MM.1S (cell line): ENCODE measurements around the gene LRTM2.

Source experiments
- EZH2 ChIP-seq: fragments of 300-600 bp; sonication (generic); optimal IDR thresholded peaks from 2 replicates; pipeline ENCODE3; 2017; ENCODE audit warnings: low read depth, mild to moderate bottlenecking, antibody characterized with exemption, low read length, mixed read lengths
- EZH2phosphoT487 ChIP-seq: fragments of 300-600 bp; sonication (generic); IDR thresholded peaks from 2 replicates; pipeline ENCODE4 v1.6.1; 2018; ENCODE audit warnings: antibody characterized with exemption, low read length
- TF ChIP-seq, protein P1 (sequence below): fragments of 300-600 bp; sonication (generic); IDR thresholded peaks from 2 replicates; pipeline ENCODE4 v1.5.1; 2016; ENCODE audit warnings: antibody characterized with exemption, low read length, mixed read lengths

DNA sequence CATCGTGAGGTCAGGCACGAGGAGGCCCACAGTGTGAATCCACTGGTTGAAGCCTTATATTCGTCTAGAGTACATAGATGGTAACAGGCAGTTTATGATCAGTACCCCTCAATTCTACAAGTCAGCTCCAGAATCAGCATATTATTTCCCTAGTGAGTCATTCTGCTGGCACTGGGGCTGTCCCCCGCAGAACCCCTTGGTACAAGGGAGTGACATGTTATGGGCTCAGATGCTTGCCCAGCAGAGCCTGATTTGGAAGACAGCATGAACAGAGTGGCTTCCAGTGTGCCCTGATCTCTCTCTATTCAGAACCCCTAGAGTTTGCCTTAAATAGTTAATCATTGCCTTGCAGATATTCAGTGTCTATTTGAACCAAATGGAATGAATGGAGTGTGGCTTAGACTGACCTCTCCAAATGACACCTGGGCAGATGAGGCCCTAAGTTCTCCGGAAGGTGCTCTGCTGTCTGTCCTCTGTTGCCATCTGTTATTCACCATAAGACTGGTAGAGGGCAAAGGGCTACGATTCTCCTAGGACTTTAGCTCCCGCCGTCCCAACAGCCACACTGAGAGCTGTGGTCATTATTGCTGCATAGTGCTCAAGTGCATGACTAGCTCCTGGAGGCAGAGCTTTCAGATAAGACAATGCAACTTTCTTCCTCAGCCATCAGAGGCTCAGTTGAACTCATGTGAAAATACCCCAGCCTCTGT, 57.0 kb downstream of the LRTM2 start:
- TF ChIP-seq, protein P1, sequence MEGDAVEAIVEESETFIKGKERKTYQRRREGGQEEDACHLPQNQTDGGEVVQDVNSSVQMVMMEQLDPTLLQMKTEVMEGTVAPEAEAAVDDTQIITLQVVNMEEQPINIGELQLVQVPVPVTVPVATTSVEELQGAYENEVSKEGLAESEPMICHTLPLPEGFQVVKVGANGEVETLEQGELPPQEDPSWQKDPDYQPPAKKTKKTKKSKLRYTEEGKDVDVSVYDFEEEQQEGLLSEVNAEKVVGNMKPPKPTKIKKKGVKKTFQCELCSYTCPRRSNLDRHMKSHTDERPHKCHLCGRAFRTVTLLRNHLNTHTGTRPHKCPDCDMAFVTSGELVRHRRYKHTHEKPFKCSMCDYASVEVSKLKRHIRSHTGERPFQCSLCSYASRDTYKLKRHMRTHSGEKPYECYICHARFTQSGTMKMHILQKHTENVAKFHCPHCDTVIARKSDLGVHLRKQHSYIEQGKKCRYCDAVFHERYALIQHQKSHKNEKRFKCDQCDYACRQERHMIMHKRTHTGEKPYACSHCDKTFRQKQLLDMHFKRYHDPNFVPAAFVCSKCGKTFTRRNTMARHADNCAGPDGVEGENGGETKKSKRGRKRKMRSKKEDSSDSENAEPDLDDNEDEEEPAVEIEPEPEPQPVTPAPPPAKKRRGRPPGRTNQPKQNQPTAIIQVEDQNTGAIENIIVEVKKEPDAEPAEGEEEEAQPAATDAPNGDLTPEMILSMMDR = no peak
- no peak for TF ChIP-seq EZH2
- no peak for TF ChIP-seq EZH2phosphoT487
